Parathyroid adenoma (tissue), 2 donors: ENCODE measurements around the gene TTC4.

Experiments
- H2AFZ ChIP-seq: fragments of 300-600 bp; sonication (generic); one replicate; pipeline ENCODE4 v1.7.0; 2017; ENCODE audit warnings: antibody characterized with exemption, mild to moderate bottlenecking
- H3K27ac ChIP-seq: fragments of 300-600 bp; sonication (generic); one replicate; pipeline ENCODE4 v1.7.0; 2017
- H3K27me3 ChIP-seq: fragments of 300-600 bp; sonication (generic); one replicate; pipeline ENCODE4 v1.7.0; 2017; ENCODE audit warnings: low read length; ENCODE audit not compliant: control insufficient read depth, insufficient read depth
- H3K36me3 ChIP-seq: fragments of 300-600 bp; sonication (generic); one replicate; pipeline ENCODE4 v1.7.0; 2017; ENCODE audit warnings: low read length; ENCODE audit not compliant: control insufficient read depth, insufficient read depth
- H3K4me1 ChIP-seq: fragments of 300-600 bp; sonication (generic); one replicate; pipeline ENCODE4 v1.7.0; 2017; ENCODE audit warnings: control low read depth
- H3K4me2 ChIP-seq: fragments of 300-600 bp; sonication (generic); one replicate; pipeline ENCODE4 v1.7.0; 2017; ENCODE audit warnings: low read length
- H3K4me3 ChIP-seq: fragments of 300-600 bp; sonication (generic); one replicate; pipeline ENCODE4 v1.7.0; 2017; ENCODE audit warnings: low read depth, low read length
- H3K79me2 ChIP-seq: fragments of 300-600 bp; sonication (generic); one replicate; pipeline ENCODE4 v1.7.0; 2017; ENCODE audit warnings: control low read depth
- H3K9ac ChIP-seq: fragments of 300-600 bp; sonication (generic); one replicate; pipeline ENCODE4 v1.7.0; 2017; ENCODE audit warnings: mild to moderate bottlenecking
- H3K9me3 ChIP-seq: fragments of 300-600 bp; sonication (generic); one replicate; pipeline ENCODE4 v1.7.0; 2017; ENCODE audit warnings: low read length; ENCODE audit not compliant: control insufficient read depth
- TF ChIP-seq, protein P1 (sequence below): fragments of 300-600 bp; sonication (generic); IDR thresholded peaks from one replicate; pipeline ENCODE4 v1.7.0; 2017; ENCODE audit warnings: antibody characterized with exemption, mild to moderate bottlenecking
- donor health status: primary hyperparathyroidism.

Gene TTC4

DNA sequence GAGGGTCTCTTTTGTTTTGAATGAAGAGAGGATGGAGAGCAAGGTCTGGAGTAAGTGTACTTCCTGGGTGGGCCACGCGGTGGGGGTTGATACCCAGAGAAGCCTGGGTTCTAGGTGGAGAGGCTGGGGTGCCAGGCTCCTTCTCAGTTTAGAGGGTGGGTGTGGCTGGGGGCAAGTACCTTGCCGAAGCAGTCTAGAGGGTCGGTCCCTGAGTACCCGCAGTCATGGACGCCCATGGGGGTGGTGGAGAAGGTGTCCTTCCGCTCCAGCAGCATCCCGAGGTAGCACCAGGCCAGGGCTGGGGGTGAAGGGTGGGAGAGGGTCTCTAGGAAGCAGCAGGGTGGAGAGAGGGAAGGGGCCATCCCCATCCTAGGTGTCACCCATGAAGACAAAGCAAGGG lies 71.1 kb downstream of the TTC4 start:
- H3K9me3 ChIP-seq, result no peaks in the 10 kb centered on the region
- no peak overlapping the region for H3K9ac ChIP-seq
- H3K27me3 ChIP-seq, result no peaks in the 10 kb centered on the region
- TF ChIP-seq, protein P1, sequence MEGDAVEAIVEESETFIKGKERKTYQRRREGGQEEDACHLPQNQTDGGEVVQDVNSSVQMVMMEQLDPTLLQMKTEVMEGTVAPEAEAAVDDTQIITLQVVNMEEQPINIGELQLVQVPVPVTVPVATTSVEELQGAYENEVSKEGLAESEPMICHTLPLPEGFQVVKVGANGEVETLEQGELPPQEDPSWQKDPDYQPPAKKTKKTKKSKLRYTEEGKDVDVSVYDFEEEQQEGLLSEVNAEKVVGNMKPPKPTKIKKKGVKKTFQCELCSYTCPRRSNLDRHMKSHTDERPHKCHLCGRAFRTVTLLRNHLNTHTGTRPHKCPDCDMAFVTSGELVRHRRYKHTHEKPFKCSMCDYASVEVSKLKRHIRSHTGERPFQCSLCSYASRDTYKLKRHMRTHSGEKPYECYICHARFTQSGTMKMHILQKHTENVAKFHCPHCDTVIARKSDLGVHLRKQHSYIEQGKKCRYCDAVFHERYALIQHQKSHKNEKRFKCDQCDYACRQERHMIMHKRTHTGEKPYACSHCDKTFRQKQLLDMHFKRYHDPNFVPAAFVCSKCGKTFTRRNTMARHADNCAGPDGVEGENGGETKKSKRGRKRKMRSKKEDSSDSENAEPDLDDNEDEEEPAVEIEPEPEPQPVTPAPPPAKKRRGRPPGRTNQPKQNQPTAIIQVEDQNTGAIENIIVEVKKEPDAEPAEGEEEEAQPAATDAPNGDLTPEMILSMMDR, result no peak
- no peak overlapping the region for H3K4me2 ChIP-seq
- H3K4me3 ChIP-seq, result no peak overlapping the region
- H3K79me2 ChIP-seq, result peaks cover 5% of the 10 kb centered on the region
- peaks cover 3% of the 10 kb centered on the region for H3K4me1 ChIP-seq
- no peak overlapping the region for H2AFZ ChIP-seq
- H3K27ac ChIP-seq, result no peak overlapping the region
- no peaks in the 10 kb centered on the region for H3K36me3 ChIP-seq

DNA sequence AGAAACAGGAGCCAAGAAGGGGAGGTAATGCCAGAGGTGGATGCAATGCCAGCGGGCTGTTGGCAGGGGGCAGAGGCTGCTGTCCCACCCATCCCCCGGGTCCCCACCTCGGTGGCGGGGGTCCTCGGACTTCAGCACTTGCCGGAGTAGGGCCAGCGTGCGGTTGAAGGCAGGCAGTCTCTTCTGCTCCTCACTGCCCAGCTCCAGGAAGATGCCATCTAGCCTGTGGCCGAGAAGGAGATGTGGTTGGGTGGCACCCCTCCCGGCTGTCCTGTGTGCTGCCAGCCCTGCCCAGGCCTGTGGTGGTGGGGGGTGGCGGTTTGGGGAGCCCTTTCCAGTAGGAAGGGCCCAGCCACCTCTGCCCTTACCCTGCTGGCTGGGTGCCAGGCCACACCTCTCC lies 71.9 kb downstream of the TTC4 start:
- Histone ChIP-seq H3K27ac (no peak overlapping the region), H3K79me2 (peaks cover 6% of the 10 kb centered on the region), H3K9ac (no peak overlapping the region), H3K4me1 (no peaks in the 10 kb centered on the region), H3K4me3 (no peak overlapping the region), H2AFZ (no peak overlapping the region), H3K4me2 (no peak overlapping the region), H3K36me3 (no peaks in the 10 kb centered on the region), H3K27me3 (no peaks in the 10 kb centered on the region), H3K9me3 (no peaks in the 10 kb centered on the region)
- TF ChIP-seq, protein P1, result no peak

- Histone ChIP-seq H3K4me3 (no peak overlapping the region), H2AFZ (no peak overlapping the region), H3K27me3 (no peaks in the 10 kb centered on the region), H3K36me3 (no peaks in the 10 kb centered on the region), H3K4me1 (no peaks in the 10 kb centered on the region), H3K27ac (no peak overlapping the region), H3K9me3 (no peaks in the 10 kb centered on the region), H3K4me2 (no peak overlapping the region), H3K9ac (no peak overlapping the region), H3K79me2 (peaks cover 11% of the 10 kb centered on the region)
- TF ChIP-seq, protein P1, result no peak
Observed at GRCh38 chr1:54788459-54788858, 72.8 kb downstream of the TTC4 start.

GRCh38 chr1:54791880-54792522 lies 76.3 kb downstream of the TTC4 start:
- H3K79me2 ChIP-seq, result peaks cover 11% of the 10 kb centered on the region
- H3K27me3 ChIP-seq, result no peaks in the 10 kb centered on the region
- peaks cover 15% of the 10 kb centered on the region for H3K4me1 ChIP-seq
- no peak overlapping the region for H3K4me2 ChIP-seq
- H3K9ac ChIP-seq, result no peak overlapping the region
- H3K4me3 ChIP-seq, result no peak overlapping the region
- no peaks in the 10 kb centered on the region for H3K36me3 ChIP-seq
- no peak overlapping the region for H2AFZ ChIP-seq
- TF ChIP-seq, protein P1, result peak; percentile 34
- no peaks in the 10 kb centered on the region for H3K9me3 ChIP-seq
- no peak overlapping the region for H3K27ac ChIP-seq
